Left ventricle myocardium superior (tissue), 1 donor: ENCODE results near the gene RFX4. TPM values are rescaled to one million over a fixed set of nuclear protein-coding genes. Genes with fewer than 3 reads are reported as not detected.

Experiments
- ATAC-seq: fragments of 200-7000 bp; cut with Tn5 transposase; one replicate; pipeline ENCODE4 v1.9.1; 2020; ENCODE audit warnings: mild to moderate bottlenecking, moderate library complexity
- DNase-seq: peaks from one replicate; pipeline ENCODE4 v3.0.0-alpha.2; 2020
- intact Hi-C: fragments of 100-400 bp; cut with micrococcal nuclease; formaldehyde crosslinking; loops from one replicate; pipeline ENCODE4 v1.11.0; 2022
- total RNA-seq: library from RNA; stranded (reverse); fragmentation: NEBNext Ultra II Directional; extraction: Animal tissue kit (Norgen Biotek cat#: 25700); gene quantifications from one replicate; pipeline ENCODE4 v1.2.1, GENCODE V29; 2021
- donor health status: DM: no; HTN: yes; CAD: no; lungs with severe emphysema.

Gene RFX4
- total RNA-seq, 1 donor from 2014 or later = not detected

GRCh38 chr12:106773286-106774004 lies 190.6 kb downstream of the RFX4 start:
- ATAC-seq (peak; percentile 4), DNase-seq (no peak)
- intact Hi-C loops = no loop called here

- intact Hi-C loops = no loop called here
- DNase-seq (peak; percentile 96), ATAC-seq (peak; percentile 96)
These were observed 191.4 kb downstream of the RFX4 start, which contains the start of gene RIC8B for GRCh38 chr12:106774005-106774807. Gene RIC8B (plus strand): TSS chr12:106774682. CDS start chr12:106774746, 64 bp downstream.

- no peak for DNase-seq
- intact Hi-C loops = no loop called here
These were observed 192.2 kb downstream of the RFX4 start for GRCh38 chr12:106774808-106775524.

GRCh38 chr12:106776897-106777296 lies 194.1 kb downstream of the RFX4 start:
- DNase-seq = no peak
- intact Hi-C loops = no loop called here
- no peak for ATAC-seq

More at GRCh38 chr12:106774808-106775524, 192.2 kb downstream of the RFX4 start:
- ATAC-seq = no peak

GRCh38 chr12:106780010-106780631 lies 197.3 kb downstream of the RFX4 start:
- ATAC-seq = no peak
- intact Hi-C loops = no loop called here
- DNase-seq = no peak

- no peak for ATAC-seq
- no peak for DNase-seq
- intact Hi-C loops = no loop called here
These were observed 199.8 kb downstream of the RFX4 start for GRCh38 chr12:106782619-106783018.

GRCh38 chr12:106783515-106783914 lies 200.7 kb downstream of the RFX4 start:
- no peak for ATAC-seq
- intact Hi-C loops = no loop called here
- DNase-seq = no peak

GRCh38 chr12:106790020-106790419 lies 207.2 kb downstream of the RFX4 start:
- intact Hi-C loops = no loop called here
- ATAC-seq (no peak), DNase-seq (no peak)

- ATAC-seq (no peak), DNase-seq (no peak)
- intact Hi-C loops = no loop called here
These were observed 208.7 kb downstream of the RFX4 start for GRCh38 chr12:106791531-106791930.

- no peak for DNase-seq
- no peak for ATAC-seq
- intact Hi-C loops = no loop called here
These were observed 211.6 kb downstream of the RFX4 start for GRCh38 chr12:106794369-106794768.

- DNase-seq (no peak), ATAC-seq (no peak)
- intact Hi-C loops = no loop called here
These were observed 218.4 kb downstream of the RFX4 start for GRCh38 chr12:106801167-106801708.

GRCh38 chr12:106801830-106802533 lies 219.2 kb downstream of the RFX4 start:
- peak; percentile 83 for ATAC-seq
- intact Hi-C loops = no loop called here
- no peak for DNase-seq

- ATAC-seq (no peak), DNase-seq (no peak)
- intact Hi-C loops = no loop called here
These were observed 221.9 kb downstream of the RFX4 start for GRCh38 chr12:106804668-106805067.

Other genes starting within 250 kb of the RFX4 start
- 7.5 TPM for gene POLR3B, start 225.3 kb upstream of the RFX4 start, total RNA-seq
- 28.6 TPM for gene RIC8B, start 191.7 kb downstream of the RFX4 start, total RNA-seq